Measurements from ENCODE around the gene FLYWCH2. TPM values are rescaled to one million over a fixed set of nuclear protein-coding genes. Genes with fewer than 3 reads are reported as not detected.
A peak's percentile ranks its signal among the peaks of the same experiment; 100 is the strongest.

The FLYWCH2 gene
- total RNA-seq, 1 experiment from 2014 or later = 24.4 TPM

- Mint-ChIP-seq H3K36me3 (ENCODE audit: insufficient read depth, unreplicated experiment) (peaks cover 6% of the 10 kb centered on the region), H3K9me3 (ENCODE audit: unreplicated experiment) (no peaks in the 10 kb centered on the region), H3K27ac (ENCODE audit: low read depth, unreplicated experiment) (no peak overlapping the region), H3K4me1 (ENCODE audit: insufficient read depth, unreplicated experiment) (peaks cover 5% of the 10 kb centered on the region), H3K4me3 (ENCODE audit: unreplicated experiment) (peak overlapping the region; percentile 77), H3K27me3 (ENCODE audit: insufficient read depth, unreplicated experiment) (no peaks in the 10 kb centered on the region)
- ChIA-PET POLR2A (interaction anchor here (0.6 to 6.0 kb wide), 22 partner anchors 10 to 1433 kb away, joined by 3 to 75 read pairs (median 4); partner anchors contain the start of genes FLYWCH1, GLIS2, SRRM2 and TBC1D24), CTCF (interaction anchor here (0.5 to 1.4 kb wide), 5 partner anchors 9 to 160 kb away, joined by 3 to 6 read pairs (median 4); no protein-coding TSS in a partner anchor)
- DNase-seq (ENCODE audit: unreplicated experiment) = peak; percentile 7
- TF ChIP-seq, protein P1, sequence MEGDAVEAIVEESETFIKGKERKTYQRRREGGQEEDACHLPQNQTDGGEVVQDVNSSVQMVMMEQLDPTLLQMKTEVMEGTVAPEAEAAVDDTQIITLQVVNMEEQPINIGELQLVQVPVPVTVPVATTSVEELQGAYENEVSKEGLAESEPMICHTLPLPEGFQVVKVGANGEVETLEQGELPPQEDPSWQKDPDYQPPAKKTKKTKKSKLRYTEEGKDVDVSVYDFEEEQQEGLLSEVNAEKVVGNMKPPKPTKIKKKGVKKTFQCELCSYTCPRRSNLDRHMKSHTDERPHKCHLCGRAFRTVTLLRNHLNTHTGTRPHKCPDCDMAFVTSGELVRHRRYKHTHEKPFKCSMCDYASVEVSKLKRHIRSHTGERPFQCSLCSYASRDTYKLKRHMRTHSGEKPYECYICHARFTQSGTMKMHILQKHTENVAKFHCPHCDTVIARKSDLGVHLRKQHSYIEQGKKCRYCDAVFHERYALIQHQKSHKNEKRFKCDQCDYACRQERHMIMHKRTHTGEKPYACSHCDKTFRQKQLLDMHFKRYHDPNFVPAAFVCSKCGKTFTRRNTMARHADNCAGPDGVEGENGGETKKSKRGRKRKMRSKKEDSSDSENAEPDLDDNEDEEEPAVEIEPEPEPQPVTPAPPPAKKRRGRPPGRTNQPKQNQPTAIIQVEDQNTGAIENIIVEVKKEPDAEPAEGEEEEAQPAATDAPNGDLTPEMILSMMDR (IDR thresholded peaks at IDR 0.05; ENCODE audit: unreplicated experiment) = no peak
- no TSS peak for BruUV-seq (replicated peaks)
- intact Hi-C loops (cut with micrococcal nuclease) = loop anchor here (2.0 kb wide), 1 partner anchor 35 kb away; no protein-coding TSS in a partner anchor
Measured at GRCh38 chr16:2883458-2883908, 468 bp downstream of the FLYWCH2 start.

DNA sequence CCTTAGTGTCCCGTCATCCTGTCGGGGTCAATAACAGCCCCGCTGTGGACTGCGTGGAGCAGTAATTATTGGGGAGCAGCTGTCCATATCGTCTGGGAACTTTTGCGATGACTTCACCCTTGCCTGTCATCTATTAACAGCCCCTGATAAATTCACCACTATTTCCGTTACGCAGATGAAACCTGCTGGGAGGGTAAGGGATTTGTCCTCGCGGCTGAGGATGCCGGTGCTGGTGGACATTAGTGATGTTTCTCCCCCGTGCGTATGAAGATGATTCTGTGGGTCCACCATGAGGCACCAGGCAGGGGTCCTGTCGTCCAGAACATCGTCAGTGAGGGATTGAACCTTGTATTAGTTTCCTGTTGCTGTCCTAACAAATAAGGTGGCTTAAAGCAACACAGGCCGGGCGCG, 1.0 kb downstream of the FLYWCH2 start:
- ChIA-PET POLR2A (interaction anchor here (0.6 to 6.0 kb wide), 9 partner anchors 9 to 1432 kb away, joined by 3 to 75 read pairs (median 7); partner anchors contain the start of genes FLYWCH1, GLIS2 and SRRM2), CTCF (interaction anchor here (0.5 to 1.4 kb wide), 3 partner anchors 8 to 160 kb away, joined by 3 to 5 read pairs (median 4); no protein-coding TSS in a partner anchor)
- TF ChIP-seq, protein P1 (IDR thresholded peaks at IDR 0.05; ENCODE audit: unreplicated experiment) = no peak
- Mint-ChIP-seq H3K4me1 (ENCODE audit: insufficient read depth, unreplicated experiment) (peaks cover 5% of the 10 kb centered on the region), H3K4me3 (ENCODE audit: unreplicated experiment) (peak overlapping the region; percentile 77), H3K27me3 (ENCODE audit: insufficient read depth, unreplicated experiment) (no peaks in the 10 kb centered on the region), H3K36me3 (ENCODE audit: insufficient read depth, unreplicated experiment) (peaks cover 6% of the 10 kb centered on the region), H3K27ac (ENCODE audit: low read depth, unreplicated experiment) (no peak overlapping the region), H3K9me3 (ENCODE audit: unreplicated experiment) (no peaks in the 10 kb centered on the region)
- TSS peak; percentile 45 for BruUV-seq (replicated peaks)
- intact Hi-C loops (cut with micrococcal nuclease) = no loop called here
- DNase-seq (ENCODE audit: unreplicated experiment) = no peak

GRCh38 chr16:2894231-2894630, 11.2 kb downstream of the FLYWCH2 start:
- no peak overlapping the region for H3K27ac Mint-ChIP-seq (ENCODE audit: low read depth, unreplicated experiment)
- no TSS peak for BruUV-seq (replicated peaks)

DNA sequence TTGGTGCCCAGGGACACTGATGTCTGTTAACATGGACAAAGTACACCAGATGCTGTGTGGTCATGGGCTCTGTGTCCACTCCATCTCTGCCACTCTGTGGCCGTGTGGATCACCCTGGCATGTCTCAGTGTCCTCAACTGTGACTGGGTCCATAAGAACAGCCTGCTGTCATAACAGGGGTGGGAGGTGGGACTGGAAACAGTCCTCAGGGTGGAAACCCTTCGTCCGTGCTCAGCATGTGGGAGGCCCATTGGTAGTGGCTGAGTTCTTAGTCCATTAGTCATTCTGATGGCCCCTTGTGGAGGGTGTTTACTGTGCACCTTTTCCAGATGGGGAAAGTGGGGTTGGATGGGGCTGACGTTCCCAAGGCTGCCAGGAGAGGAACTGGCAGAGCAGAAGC, 12.8 kb downstream of the FLYWCH2 start:
- BruUV-seq (replicated peaks) = no TSS peak
- Mint-ChIP-seq H3K27ac (ENCODE audit: low read depth, unreplicated experiment) (no peak overlapping the region), H3K4me3 (ENCODE audit: unreplicated experiment) (no peak overlapping the region), H3K4me1 (ENCODE audit: insufficient read depth, unreplicated experiment) (no peaks in the 10 kb centered on the region), H3K36me3 (ENCODE audit: insufficient read depth, unreplicated experiment) (no peaks in the 10 kb centered on the region), H3K27me3 (ENCODE audit: insufficient read depth, unreplicated experiment) (no peaks in the 10 kb centered on the region), H3K9me3 (ENCODE audit: unreplicated experiment) (no peaks in the 10 kb centered on the region)
- DNase-seq (ENCODE audit: unreplicated experiment) = no peak
- POLR2A ChIA-PET = interaction anchor here (0.9 kb wide), 1 partner anchor 10 kb away, joined by 3 read pairs; no protein-coding TSS in a partner anchor
- CTCF ChIA-PET = interaction anchor here (1.1 kb wide), 1 partner anchor 31 kb away, joined by 4 read pairs; no protein-coding TSS in a partner anchor
- TF ChIP-seq, protein P1 (IDR thresholded peaks at IDR 0.05; ENCODE audit: unreplicated experiment) = no peak
- intact Hi-C loops (cut with micrococcal nuclease) = no loop called here

More at GRCh38 chr16:2894231-2894630, 11.2 kb downstream of the FLYWCH2 start:
- ChIA-PET CTCF (no interaction called here), POLR2A (no interaction called here)
- no peak for DNase-seq (ENCODE audit: unreplicated experiment)
- Mint-ChIP-seq H3K4me1 (ENCODE audit: insufficient read depth, unreplicated experiment) (no peaks in the 10 kb centered on the region), H3K36me3 (ENCODE audit: insufficient read depth, unreplicated experiment) (no peaks in the 10 kb centered on the region), H3K9me3 (ENCODE audit: unreplicated experiment) (no peaks in the 10 kb centered on the region), H3K27me3 (ENCODE audit: insufficient read depth, unreplicated experiment) (no peaks in the 10 kb centered on the region), H3K4me3 (ENCODE audit: unreplicated experiment) (no peak overlapping the region)
- TF ChIP-seq, protein P1 (IDR thresholded peaks at IDR 0.05; ENCODE audit: unreplicated experiment) = no peak
- intact Hi-C loops (cut with micrococcal nuclease) = no loop called here
